A549 (cell line): Measurements from ENCODE around the gene ALS2.
A peak's percentile ranks its signal among the peaks of the same experiment; 100 is the strongest.

Experiments
- CTCF ChIP-seq: fragments of >200 bp; sonication (Bioruptor Twin); formaldehyde crosslinking; IDR thresholded peaks from 3 replicates; pipeline ENCODE4 v1.5.1; 2016
- EP300 ChIP-seq, 2 experiments: fragments of >200 bp; sonication (Bioruptor Twin); formaldehyde crosslinking; IDR thresholded peaks; 2 replicates in 1 of 2; 3 replicates in 1 of 2; pipeline ENCODE4 v1.6.1; 2016 to 2017
- HMGXB4 ChIP-seq: fragments of 250-450 bp; sonication (Bioruptor Pico); IDR thresholded peaks from 2 replicates; pipeline ENCODE4 v1.5.0; 2021; ENCODE audit warnings: mild to moderate bottlenecking, moderate library complexity, borderline replicate concordance
- POLR2A ChIP-seq: IDR thresholded peaks from 2 replicates; pipeline ENCODE4 v1.6.1; 2012; ENCODE audit warnings: mild to moderate bottlenecking, low read length
- REST ChIP-seq: fragments of 200-600 bp; sonication (generic); IDR thresholded peaks from 2 replicates; pipeline ENCODE4 v1.6.1; 2016; ENCODE audit warnings: antibody characterized with exemption, mild to moderate bottlenecking, moderate library complexity
- ZFP36 ChIP-seq: fragments of 450-650 bp; IDR thresholded peaks from 2 replicates; pipeline ENCODE4 v1.6.1; 2014; ENCODE audit warnings: borderline replicate concordance; ENCODE audit not compliant: partially characterized antibody

GRCh38 chr2:201656102-201656501, 124.6 kb downstream of the ALS2 start:
- no peak for TF ChIP-seq HMGXB4 (CRISPR knock-in tag)
- TF ChIP-seq CTCF = no peak
- TF ChIP-seq EP300 (IDR thresholded peaks at IDR 0.05) = no peak
- no peak for TF ChIP-seq REST
- TF ChIP-seq POLR2A = 0 out of 2 replicates have a peak, but pooled peaks have one; percentile 11
- TF ChIP-seq ZFP36 = no peak
